Skeletal muscle tissue (tissue), 4 donors: Measurements from ENCODE around the gene IKBKE. TPM values are rescaled to one million over a fixed set of nuclear protein-coding genes. Genes with fewer than 3 reads are reported as not detected.

ENCODE experiments used
- H3K27ac ChIP-seq: one replicate; pipeline ENCODE4 v1.7.0; 2013; ENCODE audit warnings: mild to moderate bottlenecking, low read depth, low read length, inconsistent platforms
- H3K27me3 ChIP-seq, 3 donors: one replicate each; pipeline ENCODE4 v1.7.0; 2013; ENCODE audit warnings: low read length in 3 of 3; ENCODE audit not compliant: control insufficient read depth in 3 of 3, insufficient read depth in 3 of 3
- H3K36me3 ChIP-seq, 3 donors: one replicate each; pipeline ENCODE4 v1.7.0; 2013; ENCODE audit warnings: low read length in 3 of 3; ENCODE audit not compliant: control insufficient read depth in 3 of 3, insufficient read depth in 3 of 3
- H3K4me1 ChIP-seq, 3 donors: one replicate each; pipeline ENCODE4 v1.7.0; 2013; ENCODE audit warnings: low read length in 3 of 3, mild to moderate bottlenecking in 3 of 3; ENCODE audit not compliant: control insufficient read depth in 3 of 3, insufficient read depth in 3 of 3
- H3K4me3 ChIP-seq, 3 donors: one replicate each; pipeline ENCODE4 v1.7.0; 2013; ENCODE audit warnings: low read length in 3 of 3
- H3K9ac ChIP-seq, 3 donors: one replicate each; pipeline ENCODE4 v1.7.0; 2013; ENCODE audit warnings: low read length in 3 of 3, mild to moderate bottlenecking in 3 of 3, moderate library complexity in 2 of 3, low read depth in 1 of 3
- H3K9me3 ChIP-seq, 3 donors: one replicate each; pipeline ENCODE4 v1.7.0; 2013; ENCODE audit warnings: low read length in 3 of 3; ENCODE audit not compliant: control insufficient read depth in 3 of 3
- total RNA-seq: library from RNA; depleted of rRNA; stranded (reverse); fragments of >200 nt; gene quantifications from one replicate; pipeline ENCODE4 v1.2.3, GENCODE V29; 2014
- donor health status: Osteomylitis.

The IKBKE gene
- total RNA-seq, 1 donor from 2014 or later = 2.6 TPM

DNA sequence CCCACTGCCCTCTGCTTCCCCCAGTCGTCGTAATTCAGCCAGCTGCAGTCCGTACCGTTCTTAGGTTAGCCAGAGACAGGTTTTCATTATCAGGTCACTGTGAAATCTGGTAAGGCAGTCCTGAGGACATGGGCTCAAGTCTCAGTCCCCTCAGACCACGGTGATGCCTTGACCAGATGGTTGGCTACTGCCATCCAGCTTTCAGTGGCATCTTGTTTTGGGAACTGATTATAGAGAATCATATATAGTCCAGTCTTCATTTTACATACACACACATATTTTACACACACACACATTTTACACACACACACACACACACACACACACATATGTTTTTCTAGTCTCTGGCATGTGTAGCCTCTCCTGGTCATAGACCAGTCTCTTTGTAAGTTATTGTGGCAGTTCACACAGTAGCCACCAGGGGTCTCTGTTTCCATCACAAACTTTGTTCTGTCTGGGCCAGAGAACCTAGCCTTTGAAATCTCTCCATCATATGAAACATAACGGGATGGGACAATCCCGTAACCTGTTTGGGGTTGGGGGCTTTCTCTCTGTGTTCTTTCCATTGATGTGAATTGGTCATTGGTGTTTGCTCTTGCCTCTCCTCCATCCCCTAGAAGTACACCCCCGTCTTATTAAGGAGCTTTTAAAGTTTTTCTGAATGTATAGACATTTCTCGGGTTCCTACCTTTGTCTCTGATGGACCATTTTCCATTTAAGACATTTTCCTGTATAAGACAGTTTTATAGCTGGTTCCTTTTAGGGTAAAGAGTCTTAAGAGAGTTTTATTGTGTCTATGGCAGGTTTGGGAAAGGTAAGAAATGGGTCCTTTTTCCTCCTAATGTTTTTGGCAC is 8.4 kb upstream of the IKBKE start:
- no peak overlapping the region for H3K9ac ChIP-seq
- peaks cover 0 to 7% (median 2%) of the 10 kb centered on the region in 3 donors for H3K27me3 ChIP-seq
- peak overlapping the region; percentile 70 for H3K27ac ChIP-seq
- H3K36me3 ChIP-seq = peaks cover 0 to 8% (median 0%) of the 10 kb centered on the region in 3 donors
- H3K4me1 ChIP-seq = peaks cover 12 to 19% (median 12%) of the 10 kb centered on the region in 3 donors
- H3K9me3 ChIP-seq = no peaks in the 10 kb centered on the region
- H3K4me3 ChIP-seq = no peak overlapping the region

GRCh38 chr1:206463137-206463536 is 7.1 kb upstream of the IKBKE start:
- Histone ChIP-seq H3K27me3 (peaks cover 3 to 17% (median 9%) of the 10 kb centered on the region in 3 donors), H3K4me3 (no peak overlapping the region), H3K9me3 (no peaks in the 10 kb centered on the region), H3K4me1 (peaks cover 7 to 18% (median 9%) of the 10 kb centered on the region in 3 donors), H3K27ac (no peak overlapping the region), H3K9ac (no peak overlapping the region), H3K36me3 (peaks cover 0 to 8% (median 0%) of the 10 kb centered on the region in 3 donors)

GRCh38 chr1:206463911-206464310 is 6.4 kb upstream of the IKBKE start:
- Histone ChIP-seq H3K27ac (peak overlapping the region; percentile 36), H3K9ac (no peak overlapping the region), H3K4me1 (peaks cover 7 to 21% (median 9%) of the 10 kb centered on the region in 3 donors), H3K9me3 (no peaks in the 10 kb centered on the region), H3K4me3 (no peak overlapping the region), H3K36me3 (peaks cover 0 to 5% (median 0%) of the 10 kb centered on the region in 3 donors), H3K27me3 (peaks cover 3 to 23% (median 9%) of the 10 kb centered on the region in 3 donors)

DNA sequence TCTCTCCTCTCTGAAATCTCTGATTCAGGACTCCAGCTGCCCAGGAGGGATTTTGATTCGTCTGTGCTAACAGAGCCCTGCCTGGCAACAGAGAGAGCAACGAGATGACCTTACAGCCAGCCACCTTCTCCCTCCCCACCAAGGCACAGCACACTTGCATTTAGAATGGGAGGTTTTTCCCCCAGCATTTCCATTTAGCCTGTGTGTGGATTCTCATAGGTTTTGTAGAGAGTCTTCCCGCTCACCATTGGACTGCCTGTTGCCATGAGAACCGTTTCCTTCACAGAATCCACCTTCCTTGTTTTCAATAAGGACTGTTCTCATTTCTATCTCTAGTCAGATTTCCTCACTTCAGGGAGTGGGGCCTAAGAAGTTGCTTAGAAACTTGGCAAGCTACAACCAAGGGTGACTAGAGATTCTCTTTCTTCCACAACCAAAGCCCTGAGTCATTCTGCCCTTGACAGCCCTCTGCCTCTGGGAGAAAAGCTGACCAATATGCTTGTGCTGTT is 5.8 kb upstream of the IKBKE start:
- Histone ChIP-seq H3K27me3 (peaks cover 6 to 26% (median 9%) of the 10 kb centered on the region in 3 donors), H3K9me3 (no peaks in the 10 kb centered on the region), H3K4me3 (no peak overlapping the region), H3K27ac (peak overlapping the region; percentile 36), H3K9ac (no peak overlapping the region), H3K36me3 (peaks cover 0 to 4% (median 0%) of the 10 kb centered on the region in 3 donors), H3K4me1 (peaks cover 7 to 21% (median 10%) of the 10 kb centered on the region in 3 donors)

DNA sequence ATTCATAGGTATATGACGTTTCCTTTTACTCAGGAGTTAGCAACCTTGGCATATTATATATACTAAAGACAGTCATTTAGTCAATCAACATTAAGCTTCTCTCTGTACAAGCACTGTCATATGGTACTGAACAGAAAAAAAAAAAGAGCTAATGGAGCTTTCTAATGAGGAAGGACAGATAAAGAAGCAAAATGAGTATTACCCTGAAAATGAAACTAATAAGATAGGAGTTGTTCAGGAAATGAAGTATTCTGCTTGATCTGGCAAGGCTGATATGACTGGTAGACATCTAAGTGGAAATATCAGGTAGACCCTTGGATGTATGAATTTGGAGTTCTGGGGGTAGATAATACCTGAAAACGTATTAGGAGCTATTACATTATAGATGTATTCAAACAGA is 4.3 kb upstream of the IKBKE start:
- Histone ChIP-seq H3K36me3 (peaks cover 0 to 2% (median 0%) of the 10 kb centered on the region in 3 donors), H3K27ac (no peak overlapping the region), H3K9ac (no peak overlapping the region), H3K9me3 (no peaks in the 10 kb centered on the region), H3K4me1 (peaks cover 18 to 34% (median 24%) of the 10 kb centered on the region in 3 donors), H3K27me3 (peaks cover 7 to 38% (median 10%) of the 10 kb centered on the region in 3 donors), H3K4me3 (no peak overlapping the region)

- no peak overlapping the region for H3K27ac ChIP-seq
- H3K4me1 ChIP-seq = peaks cover 20 to 39% (median 25%) of the 10 kb centered on the region in 3 donors
- H3K4me3 ChIP-seq = no peak overlapping the region
Observed at GRCh38 chr1:206466840-206467649, 3.2 kb upstream of the IKBKE start.

DNA sequence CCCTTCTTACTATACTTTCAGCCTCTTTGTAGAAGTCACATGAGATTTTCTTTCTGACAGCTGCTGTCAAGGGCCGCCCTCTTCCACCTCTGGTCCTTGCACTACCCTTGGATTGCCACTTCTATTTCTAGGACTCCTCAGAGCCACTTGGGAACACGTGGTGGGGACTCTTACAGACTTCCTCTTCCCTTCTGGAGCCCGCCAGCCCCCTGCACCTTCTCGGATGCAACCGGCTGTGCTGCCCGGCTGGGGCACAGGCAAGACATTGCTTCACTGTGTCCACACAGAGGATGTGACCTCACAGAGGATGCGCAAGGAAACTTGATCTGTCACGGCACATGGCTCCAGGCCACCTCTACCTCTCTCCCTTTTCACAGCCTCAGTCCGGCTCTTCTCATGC is 2.4 kb upstream of the IKBKE start:
- Histone ChIP-seq H3K27me3 (peaks cover 7 to 38% (median 14%) of the 10 kb centered on the region in 3 donors), H3K4me1 (peaks cover 20 to 39% (median 25%) of the 10 kb centered on the region in 3 donors), H3K4me3 (no peak overlapping the region), H3K36me3 (peaks cover 0 to 2% (median 0%) of the 10 kb centered on the region in 3 donors), H3K9ac (no peak overlapping the region), H3K9me3 (no peaks in the 10 kb centered on the region), H3K27ac (no peak overlapping the region)

More at GRCh38 chr1:206466840-206467649, 3.2 kb upstream of the IKBKE start:
- peaks cover 0 to 2% (median 0%) of the 10 kb centered on the region in 3 donors for H3K36me3 ChIP-seq
- H3K27me3 ChIP-seq = peaks cover 7 to 38% (median 14%) of the 10 kb centered on the region in 3 donors
- no peak overlapping the region for H3K9ac ChIP-seq
- no peaks in the 10 kb centered on the region for H3K9me3 ChIP-seq

- Histone ChIP-seq H3K36me3 (peaks cover 0 to 2% (median 0%) of the 10 kb centered on the region in 3 donors), H3K4me3 (no peak overlapping the region), H3K9ac (no peak overlapping the region), H3K9me3 (no peaks in the 10 kb centered on the region), H3K4me1 (peaks cover 20 to 39% (median 25%) of the 10 kb centered on the region in 3 donors), H3K27ac (no peak overlapping the region), H3K27me3 (peaks cover 7 to 38% (median 14%) of the 10 kb centered on the region in 3 donors)
Observed at GRCh38 chr1:206468571-206468970, 1.7 kb upstream of the IKBKE start.

- Histone ChIP-seq H3K27me3 (peaks cover 7 to 38% (median 14%) of the 10 kb centered on the region in 3 donors), H3K27ac (no peak overlapping the region), H3K9me3 (no peaks in the 10 kb centered on the region), H3K4me3 (no peak overlapping the region), H3K36me3 (peaks cover 0 to 2% (median 0%) of the 10 kb centered on the region in 3 donors), H3K9ac (peak overlapping the region in 1 of 3 donors; percentile 16), H3K4me1 (peaks cover 20 to 37% (median 25%) of the 10 kb centered on the region in 3 donors)
Observed at GRCh38 chr1:206469411-206469932, 804 bp upstream of the IKBKE start.
